Nephron progenitor cell (in vitro differentiated cells): ENCODE results near the gene FGF12.

Source experiments
- DNase-seq: peaks from one replicate; pipeline ENCODE4 v3.0.0; 2021
- H3K27ac Mint-ChIP-seq: 2 replicates; pipeline ENCODE4 v1.8.0; 2021; ENCODE audit warnings: mild to moderate bottlenecking, moderate library complexity, mixed read lengths
- H3K27me3 Mint-ChIP-seq: 2 replicates; pipeline ENCODE4 v1.8.0; 2021; ENCODE audit warnings: mild to moderate bottlenecking, low read depth, mixed read lengths; ENCODE audit not compliant: poor library complexity
- H3K36me3 Mint-ChIP-seq: 2 replicates; pipeline ENCODE4 v1.8.0; 2021; ENCODE audit warnings: low read depth, mixed read lengths
- H3K4me1 Mint-ChIP-seq: 2 replicates; pipeline ENCODE4 v1.8.0; 2021; ENCODE audit warnings: mixed read lengths
- H3K4me3 Mint-ChIP-seq: 2 replicates; pipeline ENCODE4 v1.8.0; 2021; ENCODE audit warnings: mild to moderate bottlenecking, moderate library complexity, mixed read lengths
- H3K9me3 Mint-ChIP-seq: 2 replicates; pipeline ENCODE4 v1.8.0; 2021; ENCODE audit warnings: mild to moderate bottlenecking, moderate library complexity, mixed read lengths
- TF ChIP-seq, protein P1 (sequence below): fragments of 200-600 bp; sonication (generic); IDR thresholded peaks from 2 replicates; pipeline ENCODE4 v1.5.0; 2021; ENCODE audit warnings: antibody characterized with exemption

The FGF12 gene

DNA sequence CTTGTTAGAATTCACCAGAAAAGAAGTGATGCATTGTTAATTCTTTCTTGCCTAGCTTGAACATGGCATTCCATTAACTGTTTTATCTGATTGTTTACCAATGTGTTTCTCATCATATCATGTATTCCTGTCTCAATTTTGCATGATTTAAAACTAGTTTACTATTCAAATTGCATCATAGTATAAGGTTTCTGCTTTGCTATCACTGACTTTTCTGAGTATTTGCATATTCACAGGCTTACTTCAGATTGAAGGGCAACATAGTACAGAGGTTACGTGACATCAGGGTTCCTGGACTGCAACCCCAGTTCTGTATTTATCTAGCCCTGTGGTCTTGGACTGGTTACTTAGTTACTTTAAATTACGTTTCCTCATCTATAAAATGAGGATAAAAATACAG, 561.8 kb downstream of the FGF12 start:
- H3K27me3 Mint-ChIP-seq: no peaks in the 10 kb centered on the region
- peaks cover 10% of the 10 kb centered on the region for H3K4me1 Mint-ChIP-seq
- DNase-seq: no peak
- H3K9me3 Mint-ChIP-seq: no peaks in the 10 kb centered on the region
- no peaks in the 10 kb centered on the region for H3K36me3 Mint-ChIP-seq
- TF ChIP-seq, protein P1, sequence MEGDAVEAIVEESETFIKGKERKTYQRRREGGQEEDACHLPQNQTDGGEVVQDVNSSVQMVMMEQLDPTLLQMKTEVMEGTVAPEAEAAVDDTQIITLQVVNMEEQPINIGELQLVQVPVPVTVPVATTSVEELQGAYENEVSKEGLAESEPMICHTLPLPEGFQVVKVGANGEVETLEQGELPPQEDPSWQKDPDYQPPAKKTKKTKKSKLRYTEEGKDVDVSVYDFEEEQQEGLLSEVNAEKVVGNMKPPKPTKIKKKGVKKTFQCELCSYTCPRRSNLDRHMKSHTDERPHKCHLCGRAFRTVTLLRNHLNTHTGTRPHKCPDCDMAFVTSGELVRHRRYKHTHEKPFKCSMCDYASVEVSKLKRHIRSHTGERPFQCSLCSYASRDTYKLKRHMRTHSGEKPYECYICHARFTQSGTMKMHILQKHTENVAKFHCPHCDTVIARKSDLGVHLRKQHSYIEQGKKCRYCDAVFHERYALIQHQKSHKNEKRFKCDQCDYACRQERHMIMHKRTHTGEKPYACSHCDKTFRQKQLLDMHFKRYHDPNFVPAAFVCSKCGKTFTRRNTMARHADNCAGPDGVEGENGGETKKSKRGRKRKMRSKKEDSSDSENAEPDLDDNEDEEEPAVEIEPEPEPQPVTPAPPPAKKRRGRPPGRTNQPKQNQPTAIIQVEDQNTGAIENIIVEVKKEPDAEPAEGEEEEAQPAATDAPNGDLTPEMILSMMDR: no peak
- H3K27ac Mint-ChIP-seq: no peak overlapping the region
- H3K4me3 Mint-ChIP-seq: no peak overlapping the region

DNA sequence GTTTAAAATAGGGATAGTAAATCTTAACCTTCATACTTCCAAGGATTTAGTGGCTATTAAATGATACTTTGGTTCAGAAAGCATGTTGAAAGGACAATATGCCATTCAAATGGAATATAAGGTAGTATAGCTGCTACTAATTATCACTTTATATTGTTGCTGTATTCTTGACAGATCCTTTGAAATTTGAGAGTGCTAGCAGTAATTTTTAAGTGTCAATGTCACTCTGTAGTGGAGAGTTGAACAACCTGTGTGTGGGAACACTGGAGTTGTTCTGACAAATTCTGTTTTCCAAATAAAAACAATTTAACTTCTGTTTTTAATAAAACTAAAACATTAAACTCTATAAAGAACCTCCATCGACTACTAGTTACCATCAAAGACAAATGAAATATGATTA, 565.7 kb downstream of the FGF12 start:
- no peaks in the 10 kb centered on the region for H3K36me3 Mint-ChIP-seq

DNA sequence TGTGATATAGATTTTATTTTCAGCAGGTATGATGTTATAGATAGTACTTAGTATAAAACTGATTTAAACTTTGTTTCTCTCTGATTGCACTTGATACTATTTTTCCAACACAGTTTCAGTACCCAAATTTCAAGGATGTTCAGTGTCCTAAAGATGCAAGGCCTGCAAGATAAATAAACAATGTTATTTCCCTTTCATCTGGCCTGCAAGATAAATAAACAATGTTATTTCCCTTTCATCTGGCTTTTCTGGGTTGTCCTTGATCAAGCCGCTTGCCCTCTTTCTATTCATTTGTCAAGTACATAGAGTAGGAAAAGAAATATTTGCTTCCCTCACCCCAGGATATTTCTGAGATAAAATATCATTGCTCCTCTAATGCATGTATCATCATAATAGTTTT, 571.0 kb downstream of the FGF12 start:
- Mint-ChIP-seq H3K9me3 (no peaks in the 10 kb centered on the region), H3K36me3 (no peaks in the 10 kb centered on the region)

More for the DNA sequence above, 565.7 kb downstream of the FGF12 start:
- Mint-ChIP-seq H3K27me3 (no peaks in the 10 kb centered on the region), H3K9me3 (no peaks in the 10 kb centered on the region), H3K4me1 (peaks cover 9% of the 10 kb centered on the region), H3K27ac (no peak overlapping the region), H3K4me3 (no peak overlapping the region)
- no peak for DNase-seq
- TF ChIP-seq, protein P1: no peak

DNA sequence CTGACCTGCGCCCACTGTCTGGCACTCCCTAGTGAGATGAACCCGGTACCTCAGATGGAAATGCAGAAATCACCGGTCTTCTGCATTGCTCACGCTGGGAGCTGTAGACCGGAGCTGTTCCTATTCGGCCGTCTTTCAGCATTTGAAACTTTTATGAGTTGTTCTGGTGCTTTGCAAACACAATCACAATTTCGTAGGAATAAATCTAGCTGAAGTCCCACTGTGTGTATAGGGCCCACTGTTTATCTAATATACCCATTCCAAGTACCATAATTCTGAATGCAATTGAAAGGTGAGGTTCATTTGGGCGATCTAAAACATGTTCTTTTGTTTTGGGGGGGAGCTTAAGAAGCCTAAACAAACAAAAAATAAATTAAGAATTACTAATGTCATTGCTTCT, 572.1 kb downstream of the FGF12 start:
- DNase-seq: no peak
- H3K27me3 Mint-ChIP-seq: no peaks in the 10 kb centered on the region
- no peak overlapping the region for H3K27ac Mint-ChIP-seq

More for the DNA sequence above, 571.0 kb downstream of the FGF12 start:
- Mint-ChIP-seq H3K4me3 (peak overlapping the region; percentile 24), H3K27me3 (no peaks in the 10 kb centered on the region), H3K4me1 (peaks cover 20% of the 10 kb centered on the region), H3K27ac (no peak overlapping the region)
- TF ChIP-seq, protein P1: no peak
- no peak for DNase-seq

DNA sequence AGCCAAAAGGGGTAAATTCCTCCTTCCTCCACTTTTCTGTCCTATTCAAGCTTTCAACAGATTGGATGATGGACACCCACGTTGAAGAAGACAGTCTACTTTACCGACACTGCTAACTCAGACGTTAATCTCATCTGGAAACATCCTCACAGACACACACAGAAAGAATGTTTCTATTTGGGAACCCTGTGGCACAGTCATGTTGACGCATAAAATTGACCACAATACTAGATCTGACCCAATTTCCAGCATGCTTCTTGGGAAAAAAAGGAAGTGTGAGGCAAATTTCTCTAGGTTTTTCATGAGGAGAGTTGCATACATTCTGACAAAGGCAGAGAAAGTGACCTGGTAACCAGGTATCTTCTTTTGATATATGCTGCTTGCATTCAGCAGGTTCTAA, 594.1 kb downstream of the FGF12 start:
- peaks cover 5% of the 10 kb centered on the region for H3K27me3 Mint-ChIP-seq
- no peaks in the 10 kb centered on the region for H3K4me1 Mint-ChIP-seq
- peaks cover 11% of the 10 kb centered on the region for H3K36me3 Mint-ChIP-seq
- TF ChIP-seq, protein P1: no peak
- DNase-seq: no peak
- H3K4me3 Mint-ChIP-seq: no peak overlapping the region
- no peak overlapping the region for H3K27ac Mint-ChIP-seq
- H3K9me3 Mint-ChIP-seq: peaks cover 18% of the 10 kb centered on the region

More for the DNA sequence above, 572.1 kb downstream of the FGF12 start:
- H3K36me3 Mint-ChIP-seq: no peaks in the 10 kb centered on the region
- TF ChIP-seq, protein P1: no peak
- H3K4me1 Mint-ChIP-seq: peaks cover 20% of the 10 kb centered on the region
- H3K4me3 Mint-ChIP-seq: peak overlapping the region; percentile 84
- H3K9me3 Mint-ChIP-seq: no peaks in the 10 kb centered on the region

DNA sequence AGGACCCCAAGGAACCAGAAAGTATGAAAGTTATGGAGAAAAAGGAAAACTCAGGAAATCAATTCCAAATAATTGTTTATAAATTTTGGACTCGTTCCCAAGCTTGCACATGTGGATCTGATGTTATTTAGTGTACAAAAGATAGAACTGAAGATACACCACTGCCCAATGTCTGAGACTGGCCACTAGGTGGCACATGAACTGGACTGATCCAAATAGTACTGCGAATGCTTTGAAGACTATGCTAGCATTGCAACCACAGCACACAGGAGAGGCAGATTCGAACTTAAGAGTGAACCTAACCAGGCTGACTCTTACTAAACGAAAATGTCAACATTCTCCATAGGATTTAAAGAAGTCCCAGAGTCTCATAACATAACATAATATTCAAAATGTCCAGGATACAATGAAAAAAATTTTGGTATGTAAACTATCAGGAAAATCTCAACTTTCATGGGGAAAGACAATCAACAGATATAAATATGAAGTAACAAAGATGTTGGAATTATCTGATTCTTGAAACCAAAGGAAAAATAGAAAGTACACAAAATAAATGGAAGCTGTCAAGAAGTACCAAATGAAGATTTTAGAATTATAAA, 596.7 kb downstream of the FGF12 start:
- Mint-ChIP-seq H3K27ac (no peak overlapping the region), H3K27me3 (peaks cover 5% of the 10 kb centered on the region), H3K9me3 (peaks cover 18% of the 10 kb centered on the region), H3K36me3 (peaks cover 11% of the 10 kb centered on the region), H3K4me1 (no peaks in the 10 kb centered on the region), H3K4me3 (no peak overlapping the region)
- peak; percentile 12 for DNase-seq
- TF ChIP-seq, protein P1: peak; percentile 48
